Ovary (tissue), 3 donors: ENCODE results near the gene CELF1.

Experiments used
- POLR2A ChIP-seq: fragments of 450-650 bp; IDR thresholded peaks from one replicate; pipeline ENCODE4 v1.6.1; 2017; ENCODE audit warnings: antibody characterized with exemption, mild to moderate bottlenecking, moderate library complexity
- TF ChIP-seq, protein P1 (sequence below), 3 donors: fragments of 450-650 bp in 2 of 3; fragments of 200-600 bp in 1 of 3; IDR thresholded peaks; one replicate each; pipeline versions ENCODE4 v1.5.1 to v1.8.0; 2016 to 2022; ENCODE audit warnings: antibody characterized with exemption in 3 of 3, mild to moderate bottlenecking in 1 of 3
- donor health status: DM: no; HTN: no; CAD: no.

DNA sequence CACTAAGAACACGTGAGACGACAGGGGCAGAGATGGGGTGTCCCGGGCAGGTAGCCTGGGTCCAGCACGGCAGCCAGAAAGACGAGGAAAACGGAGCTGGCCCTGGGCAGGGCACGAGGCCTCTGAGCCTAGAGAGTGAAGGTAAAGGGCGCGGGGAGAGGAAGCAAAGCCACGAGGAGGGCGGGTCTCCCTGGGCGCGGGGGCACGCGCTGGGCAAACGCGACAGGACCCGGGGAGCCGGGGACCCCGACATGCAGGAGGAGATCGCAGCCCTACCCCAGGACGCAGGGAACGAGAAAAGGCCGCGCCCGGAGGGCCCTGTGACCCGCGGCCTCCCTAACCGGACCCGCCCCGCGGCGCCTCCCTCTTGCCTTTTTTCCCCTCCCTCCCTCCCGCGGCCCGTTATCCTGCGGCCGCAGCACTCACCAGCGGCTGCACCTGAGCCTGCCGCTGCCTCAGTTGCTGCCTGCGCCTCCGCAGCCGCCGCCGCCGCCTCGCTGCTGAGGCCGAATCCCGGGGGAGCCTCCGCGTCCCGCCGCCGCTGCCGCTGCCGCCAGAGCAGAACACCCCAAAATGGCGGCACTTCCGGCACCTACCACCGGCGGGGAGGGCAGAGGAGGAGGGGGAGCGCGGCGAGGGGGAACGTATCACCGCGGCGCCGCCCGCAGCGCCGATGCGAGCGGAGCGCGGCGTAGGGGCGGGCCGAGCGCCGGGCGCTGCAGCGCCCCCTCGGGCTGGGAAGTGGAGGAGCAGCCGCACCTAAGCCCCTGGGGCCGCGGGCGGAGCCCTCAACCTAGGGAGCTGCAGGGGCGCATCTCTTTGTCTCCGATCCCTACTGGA lies at the start of gene CELF1:
- TF ChIP-seq, protein P1, sequence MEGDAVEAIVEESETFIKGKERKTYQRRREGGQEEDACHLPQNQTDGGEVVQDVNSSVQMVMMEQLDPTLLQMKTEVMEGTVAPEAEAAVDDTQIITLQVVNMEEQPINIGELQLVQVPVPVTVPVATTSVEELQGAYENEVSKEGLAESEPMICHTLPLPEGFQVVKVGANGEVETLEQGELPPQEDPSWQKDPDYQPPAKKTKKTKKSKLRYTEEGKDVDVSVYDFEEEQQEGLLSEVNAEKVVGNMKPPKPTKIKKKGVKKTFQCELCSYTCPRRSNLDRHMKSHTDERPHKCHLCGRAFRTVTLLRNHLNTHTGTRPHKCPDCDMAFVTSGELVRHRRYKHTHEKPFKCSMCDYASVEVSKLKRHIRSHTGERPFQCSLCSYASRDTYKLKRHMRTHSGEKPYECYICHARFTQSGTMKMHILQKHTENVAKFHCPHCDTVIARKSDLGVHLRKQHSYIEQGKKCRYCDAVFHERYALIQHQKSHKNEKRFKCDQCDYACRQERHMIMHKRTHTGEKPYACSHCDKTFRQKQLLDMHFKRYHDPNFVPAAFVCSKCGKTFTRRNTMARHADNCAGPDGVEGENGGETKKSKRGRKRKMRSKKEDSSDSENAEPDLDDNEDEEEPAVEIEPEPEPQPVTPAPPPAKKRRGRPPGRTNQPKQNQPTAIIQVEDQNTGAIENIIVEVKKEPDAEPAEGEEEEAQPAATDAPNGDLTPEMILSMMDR (IDR thresholded peaks at IDR 0.05) = peak; percentile 80 to 91 (median 89)
- TF ChIP-seq POLR2A = peak; percentile 63
